Vagina (tissue), 2 donors: ENCODE data around the gene ADCY5.

ENCODE experiments used
- CTCF ChIP-seq, 3 experiments: fragments of 450-650 bp in 2 of 3; fragments of 200-600 bp in 1 of 3; sonication (generic) in 1 of 3; IDR thresholded peaks; one replicate each; pipeline ENCODE4 v1.5.1; 2017 to 2019; ENCODE audit warnings: antibody characterized with exemption in 3 of 3, mild to moderate bottlenecking in 2 of 3, moderate library complexity in 2 of 3
- POLR2A ChIP-seq, 2 donors: fragments of 450-650 bp; IDR thresholded peaks; one replicate each; pipeline ENCODE4 v1.6.1; 2017; ENCODE audit warnings: antibody characterized with exemption in 2 of 2, mild to moderate bottlenecking in 2 of 2, moderate library complexity in 2 of 2
- POLR2AphosphoS5 ChIP-seq, 2 donors: sonication (generic); formaldehyde crosslinking; IDR thresholded peaks; one replicate each; pipeline ENCODE4 v1.9.0; 2017; ENCODE audit warnings: antibody characterized with exemption in 2 of 2, mild to moderate bottlenecking in 2 of 2, low read depth in 1 of 2; ENCODE audit not compliant: insufficient read depth in 1 of 2

- no peak for TF ChIP-seq CTCF (IDR thresholded peaks at IDR 0.05)
- TF ChIP-seq POLR2A (IDR thresholded peaks at IDR 0.05): no peak
- no peak for TF ChIP-seq POLR2AphosphoS5 (IDR thresholded peaks at IDR 0.05; ENCODE audit: insufficient read depth in 1 of 2, low read depth in 1 of 2)
These were observed 37.4 kb downstream of the ADCY5 start for GRCh38 chr3:123411340-123412040.
